Type B pancreatic cell (in vitro differentiated cells): ENCODE measurements around the gene CTNNA3. TPM values are rescaled to one million over a fixed set of nuclear protein-coding genes. Genes with fewer than 3 reads are reported as not detected.

Experiments
- DNase-seq: peaks from one replicate; pipeline ENCODE4 v3.0.0; 2021; ENCODE audit warnings: mixed read lengths; ENCODE audit not compliant: unreplicated experiment; ENCODE audit errors: extremely low spot score
- H3K27ac Mint-ChIP-seq: 2 replicates; pipeline ENCODE4 v1.8.0; 2021; ENCODE audit warnings: mild to moderate bottlenecking, mixed read lengths
- H3K27me3 Mint-ChIP-seq: 2 replicates; pipeline ENCODE4 v1.8.0; 2021; ENCODE audit warnings: mixed read lengths
- H3K36me3 Mint-ChIP-seq: 2 replicates; pipeline ENCODE4 v1.8.0; 2021; ENCODE audit warnings: mixed read lengths
- H3K4me1 Mint-ChIP-seq: one replicate; pipeline ENCODE4 v1.8.0; 2021; ENCODE audit warnings: mixed read lengths; ENCODE audit not compliant: unreplicated experiment
- H3K4me3 Mint-ChIP-seq: 2 replicates; pipeline ENCODE4 v1.8.0; 2021; ENCODE audit warnings: mild to moderate bottlenecking, mixed read lengths
- H3K9me3 Mint-ChIP-seq: 2 replicates; pipeline ENCODE4 v1.8.0; 2021; ENCODE audit warnings: mixed read lengths
- microRNA-seq: library from miRNA; unstranded; fragments of <30 nt; microRNA quantifications from one replicate; pipeline ENCODE4, GENCODE V29; 2020
- total RNA-seq: library from RNA; stranded (reverse); gene quantifications from 2 replicates; pipeline ENCODE4 v1.2.1, GENCODE V29; 2021; ENCODE audit warnings: low replicate concordance
- TF ChIP-seq, protein P1 (sequence below): fragments of 200-600 bp; sonication (generic); conservative IDR thresholded peaks from 2 replicates; pipeline ENCODE4 v1.5.0; 2021; ENCODE audit warnings: antibody characterized with exemption, mild to moderate bottlenecking

The CTNNA3 gene
- total RNA-seq, 1 donor from 2014 or later, result 2.6 TPM

DNA sequence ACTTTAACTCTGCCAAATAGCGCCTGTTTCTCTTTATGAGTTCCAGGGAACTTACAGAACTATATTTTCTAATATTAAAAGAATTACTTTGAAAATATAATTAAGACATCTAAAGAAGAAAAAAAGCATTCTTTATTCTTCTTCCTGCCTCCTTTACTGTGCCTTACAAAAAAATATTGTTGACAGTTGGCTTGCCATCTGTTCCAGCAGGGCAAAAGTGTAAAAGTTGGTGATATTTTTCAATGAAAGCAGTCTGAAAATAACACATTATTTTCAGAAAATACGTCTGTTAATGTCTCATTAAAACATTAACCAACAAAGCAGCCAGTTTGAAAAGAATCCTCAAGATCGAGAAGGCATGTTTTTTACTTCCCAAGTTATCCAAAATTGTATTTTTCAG, 1802.3 kb downstream of the CTNNA3 start:
- H3K4me1 Mint-ChIP-seq, result peaks cover 8% of the 10 kb centered on the region
- H3K36me3 Mint-ChIP-seq, result no peaks in the 10 kb centered on the region
- H3K4me3 Mint-ChIP-seq, result no peak overlapping the region
- H3K9me3 Mint-ChIP-seq, result no peaks in the 10 kb centered on the region
- TF ChIP-seq, protein P1, sequence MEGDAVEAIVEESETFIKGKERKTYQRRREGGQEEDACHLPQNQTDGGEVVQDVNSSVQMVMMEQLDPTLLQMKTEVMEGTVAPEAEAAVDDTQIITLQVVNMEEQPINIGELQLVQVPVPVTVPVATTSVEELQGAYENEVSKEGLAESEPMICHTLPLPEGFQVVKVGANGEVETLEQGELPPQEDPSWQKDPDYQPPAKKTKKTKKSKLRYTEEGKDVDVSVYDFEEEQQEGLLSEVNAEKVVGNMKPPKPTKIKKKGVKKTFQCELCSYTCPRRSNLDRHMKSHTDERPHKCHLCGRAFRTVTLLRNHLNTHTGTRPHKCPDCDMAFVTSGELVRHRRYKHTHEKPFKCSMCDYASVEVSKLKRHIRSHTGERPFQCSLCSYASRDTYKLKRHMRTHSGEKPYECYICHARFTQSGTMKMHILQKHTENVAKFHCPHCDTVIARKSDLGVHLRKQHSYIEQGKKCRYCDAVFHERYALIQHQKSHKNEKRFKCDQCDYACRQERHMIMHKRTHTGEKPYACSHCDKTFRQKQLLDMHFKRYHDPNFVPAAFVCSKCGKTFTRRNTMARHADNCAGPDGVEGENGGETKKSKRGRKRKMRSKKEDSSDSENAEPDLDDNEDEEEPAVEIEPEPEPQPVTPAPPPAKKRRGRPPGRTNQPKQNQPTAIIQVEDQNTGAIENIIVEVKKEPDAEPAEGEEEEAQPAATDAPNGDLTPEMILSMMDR, result no peak
- no peak overlapping the region for H3K27ac Mint-ChIP-seq
- no peaks in the 10 kb centered on the region for H3K27me3 Mint-ChIP-seq
- DNase-seq, result no peak

DNA sequence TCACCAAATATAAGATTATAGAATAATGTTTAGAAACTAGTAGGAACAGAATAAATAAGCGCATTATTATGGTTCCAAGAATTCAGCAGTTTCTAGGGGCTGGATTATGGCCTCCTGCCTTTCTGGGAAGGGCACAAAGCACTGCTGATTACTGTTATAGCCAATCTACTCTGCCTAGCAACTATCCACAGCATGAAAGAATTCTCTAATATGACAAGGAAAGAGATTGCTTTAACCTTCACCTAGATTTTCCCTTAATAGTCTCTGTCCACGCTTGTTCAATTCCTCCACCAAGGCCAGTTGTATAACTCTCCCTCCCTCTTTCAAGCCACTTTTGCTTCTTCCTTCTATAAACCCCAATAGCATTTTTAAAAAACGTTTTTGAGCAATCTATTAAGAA, 1803.7 kb downstream of the CTNNA3 start:
- no peak for DNase-seq
- Mint-ChIP-seq H3K27ac (no peak overlapping the region), H3K4me1 (peaks cover 8% of the 10 kb centered on the region), H3K36me3 (no peaks in the 10 kb centered on the region), H3K9me3 (no peaks in the 10 kb centered on the region), H3K4me3 (no peak overlapping the region), H3K27me3 (no peaks in the 10 kb centered on the region)
- TF ChIP-seq, protein P1, result no peak

DNA sequence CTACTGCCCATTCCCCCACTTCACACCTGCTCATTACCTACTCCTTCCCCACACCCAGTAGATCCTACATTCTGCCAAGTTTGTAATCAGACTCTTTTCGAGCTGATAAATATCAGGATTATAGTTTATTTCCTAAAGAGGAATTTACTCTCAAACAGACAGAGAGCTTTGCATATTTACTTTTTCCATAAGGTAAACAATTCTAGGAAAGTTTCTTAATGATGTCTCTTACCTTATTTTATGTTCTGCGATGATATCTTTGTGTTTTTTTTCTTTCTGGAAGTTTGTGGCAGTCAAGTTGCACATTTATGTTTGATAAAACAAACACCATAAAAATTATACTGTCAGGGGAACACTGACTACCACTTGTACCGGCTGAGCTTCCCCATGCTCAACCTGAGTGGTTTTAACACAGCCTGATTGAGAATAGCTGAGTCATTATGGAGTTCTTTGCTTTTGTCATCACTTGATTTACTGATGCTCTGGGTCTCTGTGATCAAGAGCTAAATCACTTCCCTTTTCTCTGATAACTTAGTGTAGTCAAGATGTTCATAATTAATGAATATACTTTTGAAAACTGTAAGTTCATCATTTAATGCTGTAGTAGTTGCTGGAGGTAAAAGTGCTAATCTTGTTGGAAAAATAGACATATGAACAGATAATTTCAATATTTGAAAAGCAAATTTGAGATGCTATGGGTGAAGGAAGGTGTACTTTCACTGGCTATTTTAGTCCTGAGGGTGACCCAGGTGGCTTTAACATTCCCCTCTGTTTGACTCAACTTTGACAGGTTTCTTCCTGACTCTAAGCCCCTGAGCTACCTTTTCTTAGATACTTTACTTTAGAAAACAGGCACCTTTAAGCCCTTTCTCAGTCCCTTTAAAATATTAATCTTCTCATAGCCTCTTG, 1804.7 kb downstream of the CTNNA3 start:
- TF ChIP-seq, protein P1, result no peak
- no peaks in the 10 kb centered on the region for H3K27me3 Mint-ChIP-seq
- peak overlapping the region; percentile 73 for H3K27ac Mint-ChIP-seq
- DNase-seq, result no peak
- H3K4me3 Mint-ChIP-seq, result no peak overlapping the region
- no peaks in the 10 kb centered on the region for H3K36me3 Mint-ChIP-seq
- H3K9me3 Mint-ChIP-seq, result no peaks in the 10 kb centered on the region
- peaks cover 8% of the 10 kb centered on the region for H3K4me1 Mint-ChIP-seq

DNA sequence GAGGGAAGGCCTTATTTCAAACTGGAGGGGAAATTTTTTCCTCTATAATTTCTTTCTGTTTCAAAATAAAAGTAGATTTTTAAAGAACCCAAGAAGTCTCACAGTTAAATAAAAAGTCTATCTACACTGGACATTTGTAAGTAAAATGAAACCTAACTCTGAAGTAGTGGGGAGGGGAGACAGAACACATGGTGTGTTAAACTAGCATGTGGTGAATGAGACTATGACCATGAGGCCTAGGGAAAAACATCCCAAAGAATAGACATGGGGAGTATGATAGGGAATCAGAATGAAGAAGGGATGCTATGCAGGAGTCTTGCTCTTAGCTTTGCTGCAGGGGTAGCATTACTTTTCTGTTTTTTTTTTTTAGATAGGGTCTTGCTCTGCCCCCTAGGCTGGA, 1831.5 kb downstream of the CTNNA3 start:
- no peaks in the 10 kb centered on the region for H3K36me3 Mint-ChIP-seq
- no peaks in the 10 kb centered on the region for H3K9me3 Mint-ChIP-seq

DNA sequence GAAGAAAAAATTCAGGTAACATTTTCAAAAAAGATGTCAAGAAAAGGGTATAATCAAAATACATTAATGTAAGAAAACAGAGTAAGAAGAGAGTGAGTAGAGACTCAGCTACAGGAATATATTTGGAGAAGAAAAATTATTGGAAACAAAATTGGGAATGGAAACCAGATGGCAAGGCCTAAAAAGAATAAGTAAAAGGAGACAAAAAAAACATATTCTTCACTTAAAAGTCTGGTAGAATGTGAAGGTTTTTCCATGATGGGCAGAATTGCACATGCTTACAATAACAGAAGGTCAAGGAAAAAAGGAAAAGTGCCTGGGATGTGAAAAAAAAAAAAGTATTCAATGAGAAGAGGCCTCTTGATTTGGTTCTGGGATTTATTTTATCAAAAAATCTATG, 1832.0 kb downstream of the CTNNA3 start:
- no peak overlapping the region for H3K4me3 Mint-ChIP-seq
- H3K36me3 Mint-ChIP-seq, result no peaks in the 10 kb centered on the region
- TF ChIP-seq, protein P1, result no peak
- no peaks in the 10 kb centered on the region for H3K27me3 Mint-ChIP-seq
- no peaks in the 10 kb centered on the region for H3K9me3 Mint-ChIP-seq
- H3K4me1 Mint-ChIP-seq, result no peaks in the 10 kb centered on the region
- H3K27ac Mint-ChIP-seq, result no peak overlapping the region
- DNase-seq, result no peak

More for the DNA sequence above, 1831.5 kb downstream of the CTNNA3 start:
- TF ChIP-seq, protein P1, result no peak
- no peaks in the 10 kb centered on the region for H3K27me3 Mint-ChIP-seq
- H3K4me1 Mint-ChIP-seq, result no peaks in the 10 kb centered on the region
- no peak for DNase-seq
- H3K27ac Mint-ChIP-seq, result no peak overlapping the region
- no peak overlapping the region for H3K4me3 Mint-ChIP-seq

Small RNA genes within 50 kb of the gene (microRNA-seq; reads per million reads assigned to microRNA genes)
- gene MIR7151, result not detected

Other genes starting within 250 kb of the CTNNA3 start
- 15.7 and 19.4 TPM in 2 replicates for gene DNAJC12, start 142.0 kb upstream of the CTNNA3 start, total RNA-seq
- gene SIRT1, start 188.5 kb upstream of the CTNNA3 start, total RNA-seq, result 22.2 and 30.4 TPM in 2 replicates